MM.1S (cell line): ENCODE results near the gene CUBN.

Source experiments
- DNase-seq: peaks from one replicate; pipeline ENCODE4 v3.0.0-alpha.2; 2015
- H2AFZ ChIP-seq: fragments of 300-600 bp; sonication (generic); 2 replicates; pipeline ENCODE4 v1.6.0; 2016; ENCODE audit warnings: antibody characterized with exemption, low read length
- H3F3A ChIP-seq: fragments of 300-600 bp; sonication (generic); 2 replicates; pipeline ENCODE4 v1.6.1; 2016; ENCODE audit warnings: mild to moderate bottlenecking, antibody characterized with exemption, low read length, moderate library complexity, mixed read lengths; ENCODE audit not compliant: insufficient read depth
- H3K27ac ChIP-seq: fragments of 300-600 bp; sonication (generic); 2 replicates; pipeline ENCODE4 v1.5.1; 2016; ENCODE audit warnings: mild to moderate bottlenecking, low read length
- H3K27me3 ChIP-seq: fragments of 300-600 bp; sonication (generic); replicated peaks from 2 replicates; pipeline ENCODE4 v1.6.0; 2016; ENCODE audit warnings: low read length; ENCODE audit not compliant: insufficient read depth
- H3K36me3 ChIP-seq: fragments of 300-600 bp; sonication (generic); replicated peaks from 2 replicates; pipeline ENCODE4 v1.6.1; 2016; ENCODE audit warnings: mild to moderate bottlenecking, low read length, mixed read lengths; ENCODE audit not compliant: insufficient read depth
- H3K4me1 ChIP-seq: fragments of 300-600 bp; sonication (generic); 2 replicates; pipeline ENCODE4 v1.6.1; 2016; ENCODE audit warnings: low read length, mixed read lengths
- H3K4me2 ChIP-seq: fragments of 300-600 bp; sonication (generic); 2 replicates; pipeline ENCODE4 v1.6.0; 2016; ENCODE audit warnings: low read depth, low read length
- H3K4me3 ChIP-seq: fragments of 300-600 bp; sonication (generic); 2 replicates; pipeline ENCODE4 v1.5.1; 2016; ENCODE audit warnings: low read length, mixed read lengths
- H3K79me2 ChIP-seq: fragments of 300-600 bp; sonication (generic); 2 replicates; pipeline ENCODE4 v1.6.1; 2016; ENCODE audit warnings: mixed run types, low read length, mixed read lengths
- H3K9ac ChIP-seq: fragments of 300-600 bp; sonication (generic); 2 replicates; pipeline ENCODE4 v1.6.1; 2016; ENCODE audit warnings: low read length, mixed read lengths
- H3K9me2 ChIP-seq: fragments of 300-600 bp; sonication (generic); replicated peaks from 2 replicates; pipeline ENCODE4 v1.6.1; 2016; ENCODE audit warnings: mild to moderate bottlenecking, low read length, mixed read lengths; ENCODE audit not compliant: insufficient read depth
- H3K9me3 ChIP-seq: fragments of 300-600 bp; sonication (generic); replicated peaks from 2 replicates; pipeline ENCODE4 v1.6.1; 2016; ENCODE audit warnings: mild to moderate bottlenecking, low read length, mixed read lengths; ENCODE audit not compliant: insufficient read depth
- H4K20me1 ChIP-seq: fragments of 300-600 bp; sonication (generic); 2 replicates; pipeline ENCODE4 v1.6.1; 2016; ENCODE audit warnings: mild to moderate bottlenecking, low read length, moderate library complexity, mixed read lengths; ENCODE audit not compliant: insufficient read depth
- EZH2 ChIP-seq: fragments of 300-600 bp; sonication (generic); optimal IDR thresholded peaks from 2 replicates; pipeline ENCODE3; 2017; ENCODE audit warnings: low read depth, mild to moderate bottlenecking, antibody characterized with exemption, low read length, mixed read lengths
- EZH2phosphoT487 ChIP-seq: fragments of 300-600 bp; sonication (generic); IDR thresholded peaks from 2 replicates; pipeline ENCODE4 v1.6.1; 2018; ENCODE audit warnings: antibody characterized with exemption, low read length
- TF ChIP-seq, protein P1 (sequence below): fragments of 300-600 bp; sonication (generic); IDR thresholded peaks from 2 replicates; pipeline ENCODE4 v1.5.1; 2016; ENCODE audit warnings: antibody characterized with exemption, low read length, mixed read lengths

The CUBN gene

DNA sequence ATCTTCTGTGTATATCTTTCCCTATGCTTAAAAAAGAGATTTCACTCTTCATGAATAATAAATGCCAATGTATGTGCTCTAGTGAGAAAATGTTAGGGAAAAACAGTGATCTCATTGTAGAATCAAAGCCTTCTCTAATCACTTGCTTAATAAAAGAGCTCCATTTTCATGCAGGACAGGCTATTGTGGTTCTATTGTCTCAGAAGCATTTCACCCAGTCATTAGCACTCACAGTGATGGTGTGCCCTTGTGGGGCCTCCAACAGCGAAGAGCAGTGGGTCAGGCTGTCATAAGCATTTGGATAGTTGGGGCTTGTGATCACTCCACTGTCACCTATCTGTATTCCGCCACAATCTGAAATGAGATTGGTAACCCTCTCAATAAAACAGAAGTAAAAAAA, 228.5 kb downstream of the CUBN start:
- TF ChIP-seq EZH2phosphoT487 (no peak), EZH2 (no peak)
- TF ChIP-seq, protein P1, sequence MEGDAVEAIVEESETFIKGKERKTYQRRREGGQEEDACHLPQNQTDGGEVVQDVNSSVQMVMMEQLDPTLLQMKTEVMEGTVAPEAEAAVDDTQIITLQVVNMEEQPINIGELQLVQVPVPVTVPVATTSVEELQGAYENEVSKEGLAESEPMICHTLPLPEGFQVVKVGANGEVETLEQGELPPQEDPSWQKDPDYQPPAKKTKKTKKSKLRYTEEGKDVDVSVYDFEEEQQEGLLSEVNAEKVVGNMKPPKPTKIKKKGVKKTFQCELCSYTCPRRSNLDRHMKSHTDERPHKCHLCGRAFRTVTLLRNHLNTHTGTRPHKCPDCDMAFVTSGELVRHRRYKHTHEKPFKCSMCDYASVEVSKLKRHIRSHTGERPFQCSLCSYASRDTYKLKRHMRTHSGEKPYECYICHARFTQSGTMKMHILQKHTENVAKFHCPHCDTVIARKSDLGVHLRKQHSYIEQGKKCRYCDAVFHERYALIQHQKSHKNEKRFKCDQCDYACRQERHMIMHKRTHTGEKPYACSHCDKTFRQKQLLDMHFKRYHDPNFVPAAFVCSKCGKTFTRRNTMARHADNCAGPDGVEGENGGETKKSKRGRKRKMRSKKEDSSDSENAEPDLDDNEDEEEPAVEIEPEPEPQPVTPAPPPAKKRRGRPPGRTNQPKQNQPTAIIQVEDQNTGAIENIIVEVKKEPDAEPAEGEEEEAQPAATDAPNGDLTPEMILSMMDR, result no peak
- Histone ChIP-seq H3F3A (no peaks in the 10 kb centered on the region), H3K36me3 (no peaks in the 10 kb centered on the region), H2AFZ (no peak overlapping the region), H3K27ac (no peak overlapping the region), H4K20me1 (no peaks in the 10 kb centered on the region), H3K4me1 (no peaks in the 10 kb centered on the region), H3K9ac (no peak overlapping the region), H3K4me2 (no peak overlapping the region), H3K4me3 (no peak overlapping the region), H3K9me3 (no peaks in the 10 kb centered on the region), H3K79me2 (no peaks in the 10 kb centered on the region), H3K27me3 (no peaks in the 10 kb centered on the region), H3K9me2 (no peaks in the 10 kb centered on the region)
- DNase-seq, result no peak

DNA sequence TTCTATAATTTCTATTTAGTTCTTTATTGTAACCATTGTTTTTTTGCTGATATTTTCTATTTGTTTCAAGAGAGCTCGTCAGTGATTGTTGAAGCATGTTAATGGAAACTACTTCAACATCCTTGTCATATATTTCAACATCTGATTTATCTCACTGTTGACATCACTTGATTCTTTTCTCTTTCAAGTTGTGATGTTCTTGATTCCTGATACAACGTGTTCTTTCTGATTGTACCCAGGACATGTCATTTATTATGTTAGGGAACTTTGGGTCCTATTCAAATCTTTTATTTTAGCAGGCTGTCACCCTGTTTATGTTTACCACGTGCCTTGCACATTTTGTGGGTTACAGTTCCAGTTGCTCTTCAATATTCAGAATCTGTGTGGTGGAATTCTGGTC, 232.6 kb downstream of the CUBN start:
- no peaks in the 10 kb centered on the region for H4K20me1 ChIP-seq
- no peak overlapping the region for H3K9ac ChIP-seq
- H3K79me2 ChIP-seq, result no peaks in the 10 kb centered on the region
- no peaks in the 10 kb centered on the region for H3K4me1 ChIP-seq
- no peak for DNase-seq
- H2AFZ ChIP-seq, result no peak overlapping the region
- TF ChIP-seq EZH2, result no peak
- TF ChIP-seq, protein P1, result no peak
- TF ChIP-seq EZH2phosphoT487, result no peak
- no peaks in the 10 kb centered on the region for H3F3A ChIP-seq
- no peaks in the 10 kb centered on the region for H3K36me3 ChIP-seq
- H3K4me2 ChIP-seq, result no peak overlapping the region
- H3K9me2 ChIP-seq, result no peaks in the 10 kb centered on the region
- H3K9me3 ChIP-seq, result no peaks in the 10 kb centered on the region
- H3K4me3 ChIP-seq, result no peak overlapping the region
- no peak overlapping the region for H3K27ac ChIP-seq
- H3K27me3 ChIP-seq, result no peaks in the 10 kb centered on the region

DNA sequence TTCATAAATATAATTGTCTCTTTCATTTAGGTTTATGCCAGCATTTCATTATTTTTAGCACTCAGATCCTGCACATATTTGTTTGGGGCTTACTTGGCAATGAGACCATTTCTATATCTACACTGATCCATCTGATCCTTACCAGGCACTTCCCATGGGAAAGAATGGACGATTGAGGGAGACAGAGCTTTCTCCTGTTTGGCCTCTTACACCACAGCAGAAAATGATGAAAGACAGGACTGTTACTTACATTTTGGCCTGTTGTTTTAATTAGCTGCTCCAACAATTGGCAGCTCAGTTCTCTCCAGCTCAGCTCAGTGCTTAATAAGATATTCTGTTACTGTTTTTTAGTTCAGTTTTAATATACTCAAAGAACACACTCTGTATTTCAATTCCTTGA, 234.8 kb downstream of the CUBN start:
- no peak overlapping the region for H3K27ac ChIP-seq
- no peaks in the 10 kb centered on the region for H3K79me2 ChIP-seq
- H3K4me3 ChIP-seq, result no peak overlapping the region
- no peaks in the 10 kb centered on the region for H3K9me3 ChIP-seq
- TF ChIP-seq EZH2phosphoT487 (no peak), EZH2 (no peak)
- TF ChIP-seq, protein P1, result no peak
- H3F3A ChIP-seq, result no peaks in the 10 kb centered on the region
- H3K9ac ChIP-seq, result no peak overlapping the region
- H3K4me2 ChIP-seq, result no peak overlapping the region
- H2AFZ ChIP-seq, result no peak overlapping the region
- no peaks in the 10 kb centered on the region for H4K20me1 ChIP-seq
- DNase-seq, result no peak
- no peaks in the 10 kb centered on the region for H3K27me3 ChIP-seq
- H3K36me3 ChIP-seq, result no peaks in the 10 kb centered on the region
- no peaks in the 10 kb centered on the region for H3K9me2 ChIP-seq
- H3K4me1 ChIP-seq, result no peaks in the 10 kb centered on the region
